ENCODE measurements around the gene AMFR. TPM values are rescaled to one million over a fixed set of nuclear protein-coding genes. Genes with fewer than 3 reads are reported as not detected.

AMFR gene
- total and polyA plus RNA-seq, 2 of the 13 experiments (the other 11 are each of a cell fraction or from before 2014, with no cell fraction given): 52.9 to 108 TPM

DNA sequence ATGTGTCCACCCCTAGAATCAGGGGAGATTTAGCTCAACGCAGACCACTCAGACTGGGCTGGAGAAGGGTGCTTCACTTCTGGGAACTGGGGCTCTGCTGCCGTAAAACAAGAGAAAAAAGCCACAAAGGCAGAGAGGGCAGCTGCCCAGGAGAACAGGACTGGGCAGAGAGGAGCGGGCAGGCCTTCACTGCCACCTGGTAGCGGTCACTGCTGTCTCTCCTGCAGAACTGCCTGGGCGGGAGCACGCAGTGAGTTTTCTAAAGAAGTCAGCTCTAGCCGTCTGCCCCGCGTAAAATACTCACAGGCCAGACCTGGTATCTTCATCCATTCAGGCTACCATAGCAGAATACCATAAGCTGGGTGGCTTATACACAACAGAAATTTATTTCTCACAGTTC lies 103.8 kb downstream of the AMFR start:
- no peaks in the 10 kb centered on the region for H3K36me3 ChIP-seq (replicated peaks in 1 of 2; ENCODE audit: control insufficient read depth in 1 of 2, insufficient read depth in 2 of 2, low read length in 2 of 2)
- H3K27me3 ChIP-seq (ENCODE audit: control insufficient read depth in 1 of 2, insufficient read depth in 2 of 2, low read length in 2 of 2): peaks cover 8 to 67% of the 10 kb centered on the region in 2 experiments
- no TSS peak for BruUV-seq (replicated peaks)
- H3K9ac ChIP-seq (ENCODE audit: insufficient read depth, low read depth, low read length): no peak overlapping the region
- intact Hi-C loops (cut with micrococcal nuclease; ENCODE audit: unreplicated experiment): no loop called here
- DNase-seq (ENCODE audit: low spot score): no peak
- WGBS (ENCODE audit: low lambda C conversion rate): 8% methylated on average over 9 of the region's 9 CpGs
- TF ChIP-seq ZBTB20 (CRISPR knock-in tag; IDR thresholded peaks at IDR 0.05; ENCODE audit: borderline replicate concordance, low read depth) (no peak), ZNF121 (CRISPR knock-in tag; IDR thresholded peaks at IDR 0.05) (no peak), SRSF4 (IDR thresholded peaks at IDR 0.05; ENCODE audit: low read depth, low read length, poor library complexity, severe bottlenecking) (no peak), DNMT1 (CRISPR knock-in tag; IDR thresholded peaks at IDR 0.05) (no peak), NONO (IDR thresholded peaks at IDR 0.05) (no peak), NONO (CRISPR knock-in tag; conservative IDR thresholded peaks at IDR 0.05) (no peak), ZNF616 (CRISPR knock-in tag; IDR thresholded peaks at IDR 0.05; ENCODE audit: low read depth) (no peak), TEF (CRISPR knock-in tag; IDR thresholded peaks at IDR 0.05) (no peak), CHD2 (IDR thresholded peaks at IDR 0.05; ENCODE audit: low read depth, low read length) (no peak), SMARCE1 (IDR thresholded peaks at IDR 0.05; ENCODE audit: borderline replicate concordance) (no peak), CCDC6 (CRISPR knock-in tag; IDR thresholded peaks at IDR 0.05) (no peak)
- TF ChIP-seq, protein P1, sequence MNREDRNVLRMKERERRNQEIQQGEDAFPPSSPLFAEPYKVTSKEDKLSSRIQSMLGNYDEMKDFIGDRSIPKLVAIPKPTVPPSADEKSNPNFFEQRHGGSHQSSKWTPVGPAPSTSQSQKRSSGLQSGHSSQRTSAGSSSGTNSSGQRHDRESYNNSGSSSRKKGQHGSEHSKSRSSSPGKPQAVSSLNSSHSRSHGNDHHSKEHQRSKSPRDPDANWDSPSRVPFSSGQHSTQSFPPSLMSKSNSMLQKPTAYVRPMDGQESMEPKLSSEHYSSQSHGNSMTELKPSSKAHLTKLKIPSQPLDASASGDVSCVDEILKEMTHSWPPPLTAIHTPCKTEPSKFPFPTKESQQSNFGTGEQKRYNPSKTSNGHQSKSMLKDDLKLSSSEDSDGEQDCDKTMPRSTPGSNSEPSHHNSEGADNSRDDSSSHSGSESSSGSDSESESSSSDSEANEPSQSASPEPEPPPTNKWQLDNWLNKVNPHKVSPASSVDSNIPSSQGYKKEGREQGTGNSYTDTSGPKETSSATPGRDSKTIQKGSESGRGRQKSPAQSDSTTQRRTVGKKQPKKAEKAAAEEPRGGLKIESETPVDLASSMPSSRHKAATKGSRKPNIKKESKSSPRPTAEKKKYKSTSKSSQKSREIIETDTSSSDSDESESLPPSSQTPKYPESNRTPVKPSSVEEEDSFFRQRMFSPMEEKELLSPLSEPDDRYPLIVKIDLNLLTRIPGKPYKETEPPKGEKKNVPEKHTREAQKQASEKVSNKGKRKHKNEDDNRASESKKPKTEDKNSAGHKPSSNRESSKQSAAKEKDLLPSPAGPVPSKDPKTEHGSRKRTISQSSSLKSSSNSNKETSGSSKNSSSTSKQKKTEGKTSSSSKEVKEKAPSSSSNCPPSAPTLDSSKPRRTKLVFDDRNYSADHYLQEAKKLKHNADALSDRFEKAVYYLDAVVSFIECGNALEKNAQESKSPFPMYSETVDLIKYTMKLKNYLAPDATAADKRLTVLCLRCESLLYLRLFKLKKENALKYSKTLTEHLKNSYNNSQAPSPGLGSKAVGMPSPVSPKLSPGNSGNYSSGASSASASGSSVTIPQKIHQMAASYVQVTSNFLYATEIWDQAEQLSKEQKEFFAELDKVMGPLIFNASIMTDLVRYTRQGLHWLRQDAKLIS (CRISPR knock-in tag; IDR thresholded peaks at IDR 0.05): no peak
- ChIA-PET CTCF (ENCODE audit: low intra/inter-chr PET ratio, low total read pairs) (interaction anchor here (0.9 kb wide), 1 partner anchor 377 kb away, joined by 3 read pairs; no protein-coding TSS in a partner anchor), POLR2A (no interaction called here)
- no peaks in the 10 kb centered on the region for H3K9me3 ChIP-seq (ENCODE audit: low read length)
- no peak overlapping the region for H3K27ac ChIP-seq (ENCODE audit: extremely low read length, insufficient read depth, low read length)
- no peaks in the 10 kb centered on the region for H3K4me1 ChIP-seq (ENCODE audit: insufficient read depth, low read length)
- in situ Hi-C loops (cut with HindIII; ENCODE audit: extremely low pct_ligation_motif_present, low pct_unique_long_range_greater_than_20kb): loop anchor here (5.0 to 25.0 kb wide), 2 partner anchors 279 to 859 kb away; no protein-coding TSS in a partner anchor
- FAIRE-seq: no peak
- no peak overlapping the region for H2AFZ ChIP-seq (ENCODE audit: low read length)
- no peaks in the 10 kb centered on the region for H4K20me1 ChIP-seq (ENCODE audit: insufficient read depth, low read length)
- H3K4me2 ChIP-seq (ENCODE audit: low read depth, low read length): no peak overlapping the region
- no peaks in the 10 kb centered on the region for H3K79me2 ChIP-seq (ENCODE audit: insufficient read depth, low read length)
- no peak for ATAC-seq
- no peak overlapping the region for H3K4me3 ChIP-seq (replicated peaks in 1 of 3; ENCODE audit: insufficient read depth in 1 of 3, low read depth in 2 of 3, low read length in 3 of 3)
